HL-60 (cell line): ENCODE results near the gene TBC1D16.

Source experiments
- GABPA ChIP-seq: IDR thresholded peaks from 2 replicates; pipeline ENCODE4 v1.6.1; 2012; ENCODE audit warnings: low read depth
- POLR2AphosphoS5 ChIP-seq: IDR thresholded peaks from 2 replicates; pipeline ENCODE4 v1.6.1; 2012; ENCODE audit warnings: low read depth
- REST ChIP-seq: IDR thresholded peaks from 2 replicates; pipeline ENCODE4 v1.6.1; 2012; ENCODE audit warnings: low read depth; ENCODE audit not compliant: insufficient replicate concordance
- SPI1 ChIP-seq: IDR thresholded peaks from 2 replicates; pipeline ENCODE4 v1.6.1; 2012; ENCODE audit warnings: low read depth, mild to moderate bottlenecking, borderline replicate concordance
- TF ChIP-seq, protein P1 (sequence below): IDR thresholded peaks from one replicate; pipeline ENCODE4 v1.5.1; 2011; ENCODE audit warnings: low read length, control low read depth, inconsistent platforms; ENCODE audit not compliant: insufficient read depth

GRCh38 chr17:80030730-80031410 lies 4.8 kb downstream of the TBC1D16 start:
- TF ChIP-seq, protein P1, sequence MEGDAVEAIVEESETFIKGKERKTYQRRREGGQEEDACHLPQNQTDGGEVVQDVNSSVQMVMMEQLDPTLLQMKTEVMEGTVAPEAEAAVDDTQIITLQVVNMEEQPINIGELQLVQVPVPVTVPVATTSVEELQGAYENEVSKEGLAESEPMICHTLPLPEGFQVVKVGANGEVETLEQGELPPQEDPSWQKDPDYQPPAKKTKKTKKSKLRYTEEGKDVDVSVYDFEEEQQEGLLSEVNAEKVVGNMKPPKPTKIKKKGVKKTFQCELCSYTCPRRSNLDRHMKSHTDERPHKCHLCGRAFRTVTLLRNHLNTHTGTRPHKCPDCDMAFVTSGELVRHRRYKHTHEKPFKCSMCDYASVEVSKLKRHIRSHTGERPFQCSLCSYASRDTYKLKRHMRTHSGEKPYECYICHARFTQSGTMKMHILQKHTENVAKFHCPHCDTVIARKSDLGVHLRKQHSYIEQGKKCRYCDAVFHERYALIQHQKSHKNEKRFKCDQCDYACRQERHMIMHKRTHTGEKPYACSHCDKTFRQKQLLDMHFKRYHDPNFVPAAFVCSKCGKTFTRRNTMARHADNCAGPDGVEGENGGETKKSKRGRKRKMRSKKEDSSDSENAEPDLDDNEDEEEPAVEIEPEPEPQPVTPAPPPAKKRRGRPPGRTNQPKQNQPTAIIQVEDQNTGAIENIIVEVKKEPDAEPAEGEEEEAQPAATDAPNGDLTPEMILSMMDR: no peak
- no peak for TF ChIP-seq REST
- TF ChIP-seq POLR2AphosphoS5: no peak
- no peak for TF ChIP-seq GABPA
- no peak for TF ChIP-seq SPI1
